HG03571 (cell line): Measurements from ENCODE around the gene DYNLL2.
"Not testable (repeated sequence)": the region's sequence is repeated elsewhere in the genome, so short reads cannot be mapped to it uniquely, and the experiment has no call there.

Experiments used
- ATAC-seq: cut with Tn5 transposase; IDR thresholded peaks from one replicate; pipeline ENCODE4 v1.9.1; 2021; ENCODE audit not compliant: unreplicated experiment

DYNLL2 gene

DNA sequence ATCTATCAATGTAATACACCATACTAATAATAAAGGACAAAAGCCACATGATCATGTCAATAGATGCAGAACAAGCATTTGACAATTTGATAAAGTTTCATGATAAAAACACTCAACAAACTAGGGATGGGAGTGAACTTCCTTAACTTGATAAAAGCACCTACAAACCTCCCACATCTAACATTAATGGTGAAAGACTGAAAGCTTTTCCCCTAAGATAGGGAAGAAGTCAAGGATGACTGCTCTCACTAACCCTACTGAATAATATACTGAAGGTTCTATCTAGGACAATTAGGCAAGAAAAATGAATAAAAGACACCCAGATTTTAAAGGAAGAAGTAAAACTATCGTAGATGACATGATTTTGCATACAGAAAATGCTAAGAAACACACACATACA, 10.4 kb upstream of the DYNLL2 start:
- no peak for ATAC-seq

DNA sequence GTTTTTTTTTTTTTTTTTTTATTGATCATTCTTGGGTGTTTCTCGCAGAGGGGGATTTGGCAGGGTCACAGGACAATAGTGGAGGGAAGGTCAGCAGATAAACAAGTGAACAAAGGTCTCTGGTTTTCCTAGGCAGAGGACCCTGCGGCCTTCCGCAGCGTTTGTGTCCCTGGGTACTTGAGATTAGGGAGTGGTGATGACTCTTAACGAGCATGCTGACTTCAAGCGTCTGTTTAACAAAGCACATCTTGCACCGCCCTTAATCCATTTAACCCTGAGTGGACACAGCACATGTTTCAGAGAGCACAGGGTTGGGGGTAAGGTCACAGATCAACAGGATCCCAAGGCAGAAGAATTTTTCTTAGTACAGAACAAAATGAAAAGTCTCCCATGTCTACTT, 10.0 kb upstream of the DYNLL2 start:
- ATAC-seq, result not testable (repeated sequence)

DNA sequence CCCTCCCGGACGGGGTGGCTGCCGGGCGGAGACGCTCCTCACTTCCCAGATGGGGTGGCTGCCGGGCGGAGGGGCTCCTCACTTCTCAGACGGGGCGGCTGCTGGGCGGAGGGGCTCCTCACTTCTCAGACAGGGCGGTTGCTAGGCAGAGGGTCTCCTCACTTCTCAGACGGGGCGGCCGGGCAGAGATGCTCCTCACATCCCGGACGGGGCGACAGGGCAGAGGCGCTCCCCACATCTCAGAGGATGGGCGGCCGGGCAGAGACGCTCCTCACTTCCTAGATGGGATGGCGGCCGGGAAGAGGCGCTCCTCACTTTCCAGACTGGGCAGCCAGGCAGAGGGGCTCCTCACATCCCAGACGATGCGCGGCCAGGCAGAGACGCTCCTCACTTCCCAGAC, 8.8 kb upstream of the DYNLL2 start:
- not testable (repeated sequence) for ATAC-seq

DNA sequence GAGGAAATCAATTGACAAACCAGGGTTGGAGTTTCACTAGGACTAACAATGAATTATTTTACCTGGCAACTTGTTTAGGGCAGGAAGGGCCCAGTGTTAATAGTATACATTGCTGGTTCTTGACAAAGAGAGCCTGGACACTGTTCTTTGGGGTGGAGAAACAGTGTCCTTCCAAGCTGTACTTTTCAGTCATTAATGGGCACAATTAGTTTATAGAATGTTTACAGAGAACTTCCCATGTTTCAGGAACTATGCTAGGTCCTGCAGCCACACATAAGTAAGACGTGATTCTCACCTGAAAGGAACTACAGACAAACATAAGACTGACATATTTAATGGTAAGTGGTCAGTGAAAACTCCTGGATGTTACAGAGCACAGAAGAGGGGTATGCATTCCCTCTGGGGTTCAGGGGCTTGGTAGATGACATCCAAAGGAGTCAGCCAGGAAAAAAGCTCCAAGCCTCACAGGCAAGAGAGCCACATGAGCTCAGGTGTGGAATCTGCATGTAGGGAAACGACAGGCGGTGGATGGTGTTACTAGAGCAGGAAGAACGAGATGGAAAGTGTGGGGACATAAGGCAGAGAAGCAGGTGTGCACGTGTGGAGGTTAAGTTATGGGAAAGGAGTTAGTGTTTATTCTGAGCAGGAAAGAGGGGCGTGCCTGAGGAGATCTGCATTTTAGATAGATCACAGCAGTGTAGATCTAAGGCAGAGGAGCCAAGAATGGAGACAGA, 3.8 kb upstream of the DYNLL2 start:
- ATAC-seq, result no peak

DNA sequence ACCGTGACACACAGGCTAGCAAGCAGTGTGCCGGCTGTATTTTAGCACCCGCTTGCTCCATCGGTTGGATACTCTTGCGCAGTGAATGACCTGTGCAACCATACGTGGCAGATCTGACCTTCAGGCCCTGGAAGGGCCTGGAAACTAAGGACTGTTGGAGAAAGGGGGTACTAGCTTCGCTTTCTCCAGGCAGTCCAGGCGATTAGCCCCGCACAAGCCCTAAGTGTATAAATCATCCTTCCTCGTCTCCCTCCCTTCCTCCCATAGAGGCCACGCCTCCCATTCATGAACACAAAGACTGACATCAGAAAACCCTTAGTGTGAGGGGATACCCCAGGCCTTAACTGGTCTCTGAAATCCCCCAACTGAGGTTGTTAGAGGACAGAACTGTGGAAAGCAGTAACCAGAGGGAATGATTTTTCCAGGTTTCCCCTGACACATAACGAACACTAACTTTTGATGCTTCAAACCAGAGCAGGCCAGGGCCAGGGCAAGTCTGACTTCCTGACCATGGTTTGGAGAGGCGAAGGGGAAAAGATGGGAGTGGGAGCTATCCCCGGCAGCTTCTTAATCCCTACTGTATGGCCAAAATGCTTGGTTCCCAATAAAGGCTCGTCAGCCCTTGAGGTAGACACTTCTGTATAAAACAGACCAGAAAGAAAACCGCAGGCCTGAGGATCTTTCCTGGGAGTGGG, 1.4 kb upstream of the DYNLL2 start:
- ATAC-seq, result no peak

DNA sequence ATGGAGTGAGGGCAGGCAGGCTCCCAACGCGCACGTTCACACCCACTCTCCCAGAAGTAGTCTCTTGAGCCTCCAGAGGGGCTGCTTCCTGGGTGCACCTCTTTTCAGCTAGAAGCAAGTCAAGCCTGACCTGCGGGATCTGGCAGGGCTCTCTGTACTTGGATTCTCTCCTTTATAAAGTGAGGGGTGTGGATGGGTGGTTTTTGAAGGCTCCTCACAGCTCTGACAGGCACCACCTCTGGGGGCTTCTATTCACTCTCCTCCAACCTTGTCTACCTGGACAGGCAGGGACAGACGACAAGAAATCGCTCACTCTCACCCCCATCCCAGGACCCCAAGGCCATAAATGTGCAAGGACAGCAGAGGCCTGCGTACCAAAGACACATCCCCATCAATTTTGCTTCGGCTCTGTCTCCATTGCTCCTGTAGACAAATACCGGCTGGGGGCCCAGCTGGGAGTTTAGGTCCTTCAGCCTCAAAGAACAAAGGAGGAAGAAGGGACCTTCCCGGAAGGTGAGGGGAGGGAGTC, 814 bp upstream of the DYNLL2 start:
- ATAC-seq, result no peak

DNA sequence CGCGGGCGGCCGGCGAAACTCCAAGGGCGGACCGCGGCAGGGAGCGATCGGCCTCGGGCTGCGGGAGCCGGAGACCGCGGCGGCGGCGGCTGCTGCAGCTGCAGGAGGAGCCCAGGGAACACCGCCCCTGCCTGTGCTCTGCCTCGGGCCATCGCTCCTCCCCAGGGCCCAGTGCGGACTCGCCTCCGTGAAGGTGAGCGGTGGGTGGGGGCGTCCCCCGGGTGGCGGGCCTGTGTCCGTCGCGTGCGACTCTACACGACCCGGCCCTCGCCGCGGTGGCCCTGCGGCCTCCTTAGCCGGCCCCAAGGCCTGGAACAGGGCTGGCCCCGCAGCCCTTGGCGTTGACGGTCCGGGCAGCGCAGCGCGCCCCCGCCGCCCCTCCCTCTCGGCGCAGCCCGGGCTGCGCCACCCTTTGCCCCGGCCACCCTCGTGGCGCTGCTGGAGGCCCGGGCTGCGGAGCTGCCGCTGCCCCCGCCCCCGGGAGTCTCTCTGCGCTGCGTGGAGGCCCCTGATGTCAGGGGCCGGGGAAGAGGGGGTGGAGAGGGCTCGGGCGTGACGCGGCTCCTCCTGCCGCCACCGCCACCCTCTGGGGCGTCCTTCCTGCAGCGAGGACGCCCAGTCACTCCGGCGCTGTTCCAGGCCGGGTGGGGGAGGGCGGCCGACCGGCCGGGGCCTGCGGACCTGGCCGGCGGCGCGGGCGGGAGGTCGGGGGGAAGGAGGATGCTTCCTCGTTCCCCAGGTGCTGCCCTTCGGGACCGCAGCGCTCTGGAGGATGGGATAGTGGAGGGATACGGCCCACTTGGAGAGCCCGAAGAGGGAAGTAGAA, 485 bp downstream of the DYNLL2 start:
- ATAC-seq, result peak; percentile 43

DNA sequence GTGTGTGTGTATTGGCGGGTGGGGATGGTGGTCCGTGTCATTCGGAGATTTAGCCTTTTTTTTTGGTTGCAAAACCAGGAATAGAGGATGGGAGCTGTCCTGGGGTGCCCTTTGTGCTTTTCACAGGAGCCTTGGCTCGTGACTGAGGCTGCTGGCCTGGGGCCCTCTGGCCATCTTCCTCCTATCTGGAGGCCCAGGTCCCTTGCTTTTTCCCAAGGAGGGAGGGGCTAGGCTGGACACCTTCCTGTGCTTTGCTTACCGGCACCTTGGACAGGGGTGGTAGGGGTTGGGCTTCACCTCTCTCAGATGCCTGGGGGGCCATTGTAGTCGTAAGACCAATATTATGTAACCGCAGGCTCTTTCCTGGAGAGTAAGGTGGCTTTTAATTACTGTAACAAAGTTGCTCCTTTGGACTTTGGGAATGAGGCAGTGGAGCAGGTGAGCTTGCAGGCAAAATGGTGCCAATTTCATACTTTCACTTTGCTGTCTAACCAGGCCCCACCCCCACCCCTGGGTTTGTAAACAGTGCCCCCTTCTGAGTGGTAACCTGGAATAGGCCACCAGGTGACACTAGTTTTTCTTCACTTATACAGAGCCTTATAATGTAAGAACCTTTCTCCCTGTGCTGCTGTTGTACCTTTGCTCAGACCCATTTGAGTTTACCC, 1.2 kb downstream of the DYNLL2 start:
- ATAC-seq, result no peak

DNA sequence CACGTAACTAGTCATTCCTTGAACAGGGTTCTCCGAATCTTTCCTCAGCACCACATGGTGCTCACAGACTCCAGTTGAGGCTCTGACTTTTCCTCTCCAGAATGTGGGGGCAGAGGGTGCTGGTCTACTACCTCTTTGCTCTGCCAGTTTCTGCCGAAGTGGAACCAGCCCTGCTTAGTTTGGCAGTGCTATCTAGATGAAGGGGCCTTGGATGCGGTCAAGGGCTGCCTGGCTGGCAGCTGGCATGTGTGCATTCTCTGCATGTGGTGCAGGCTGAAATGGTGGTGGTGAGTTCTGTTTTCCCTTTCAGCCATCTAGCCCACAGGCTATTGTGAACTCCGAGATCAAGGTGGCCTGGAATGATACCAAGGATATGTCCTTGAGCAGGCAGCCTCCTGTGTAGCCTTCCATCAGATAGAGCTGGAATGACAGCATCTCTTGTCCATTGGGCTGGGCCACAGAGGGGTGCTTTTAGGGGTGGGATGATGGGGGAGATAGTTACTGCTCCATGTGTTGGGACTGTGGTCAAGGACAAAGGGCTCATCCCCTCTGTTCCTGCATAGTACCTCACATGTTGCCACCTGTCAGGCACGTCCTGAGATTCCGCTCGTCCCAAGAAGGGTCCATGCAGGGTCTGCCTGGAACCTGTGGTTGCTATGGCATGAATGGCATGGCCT, 2.0 kb downstream of the DYNLL2 start:
- ATAC-seq, result no peak

DNA sequence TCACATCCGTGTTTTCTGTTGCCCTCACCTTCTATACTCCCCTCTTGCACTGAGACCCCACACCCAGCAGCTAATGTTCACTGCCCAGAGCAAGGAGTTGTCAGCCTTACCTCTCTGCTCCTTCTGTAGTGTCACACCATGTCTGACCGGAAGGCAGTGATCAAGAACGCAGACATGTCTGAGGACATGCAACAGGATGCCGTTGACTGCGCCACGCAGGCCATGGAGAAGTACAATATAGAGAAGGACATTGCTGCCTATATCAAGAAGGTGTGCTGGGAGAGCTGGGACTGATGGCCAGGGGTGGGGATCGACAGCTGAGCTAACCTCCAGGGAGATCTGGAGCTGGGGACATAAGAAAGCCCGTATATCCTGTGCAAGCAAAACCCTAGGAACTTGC, 3.7 kb downstream of the DYNLL2 start:
- ATAC-seq, result no peak

DNA sequence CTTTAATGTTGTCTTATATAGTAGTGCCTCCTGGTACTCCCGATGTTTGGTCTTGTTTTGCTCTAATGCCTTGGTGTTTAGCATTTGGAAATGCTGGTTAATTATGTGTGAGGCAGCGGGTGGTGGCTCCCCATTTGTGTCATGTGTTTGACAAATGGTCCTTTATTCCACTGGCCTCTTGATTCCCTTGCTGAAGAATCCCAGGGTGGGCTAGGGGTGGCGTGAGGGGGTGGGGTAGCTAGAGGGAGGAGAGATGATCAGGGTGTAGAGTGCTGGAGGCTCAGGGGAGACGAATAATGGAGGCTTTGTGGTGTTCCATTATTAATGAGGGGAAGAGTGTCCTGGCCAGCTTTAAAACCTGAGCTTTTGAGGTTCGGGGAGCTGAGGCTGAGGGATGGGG, 5.4 kb downstream of the DYNLL2 start:
- no peak for ATAC-seq

DNA sequence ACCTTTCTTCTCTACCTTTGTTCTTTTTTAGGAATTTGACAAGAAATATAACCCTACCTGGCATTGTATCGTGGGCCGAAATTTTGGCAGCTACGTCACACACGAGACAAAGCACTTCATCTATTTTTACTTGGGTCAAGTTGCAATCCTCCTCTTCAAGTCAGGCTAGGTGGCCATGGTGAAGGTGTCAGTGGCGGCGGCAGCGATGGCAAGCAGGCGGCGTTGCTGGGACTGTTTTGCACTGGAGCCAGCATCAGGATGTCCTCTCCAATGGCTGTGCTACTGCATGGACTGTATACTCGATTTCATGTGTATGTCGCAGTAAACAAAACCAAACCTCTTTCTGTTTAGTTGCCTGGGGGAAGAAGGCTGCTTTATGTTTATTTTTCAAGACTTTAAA, 5.9 kb downstream of the DYNLL2 start:
- ATAC-seq, result no peak

DNA sequence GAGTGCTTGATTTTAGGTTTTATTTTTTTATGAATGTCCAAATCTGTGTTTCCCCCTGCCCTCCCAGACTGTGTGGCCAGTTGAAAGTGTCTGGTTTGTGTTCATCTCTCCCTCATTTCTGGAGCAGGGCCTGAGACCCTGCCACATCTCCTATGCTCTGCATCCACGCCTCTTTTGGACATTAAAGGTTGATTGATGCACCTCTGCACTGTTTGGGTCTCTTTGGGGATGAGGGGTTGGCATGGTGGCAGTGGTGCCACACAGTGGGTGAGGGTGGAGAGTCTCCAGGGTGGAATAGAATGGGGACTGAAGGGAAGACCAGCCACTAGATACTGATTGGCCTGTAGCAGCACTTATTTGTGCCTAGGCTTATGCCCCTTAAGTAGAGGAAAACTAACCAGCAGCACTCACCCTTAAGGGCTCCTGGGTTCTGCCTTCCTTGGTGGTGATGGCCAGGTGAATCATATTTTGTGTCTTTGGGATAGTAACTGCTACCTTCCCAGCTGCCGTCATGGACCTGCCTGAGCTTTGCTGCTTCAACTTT, 7.9 kb downstream of the DYNLL2 start:
- no peak for ATAC-seq

DNA sequence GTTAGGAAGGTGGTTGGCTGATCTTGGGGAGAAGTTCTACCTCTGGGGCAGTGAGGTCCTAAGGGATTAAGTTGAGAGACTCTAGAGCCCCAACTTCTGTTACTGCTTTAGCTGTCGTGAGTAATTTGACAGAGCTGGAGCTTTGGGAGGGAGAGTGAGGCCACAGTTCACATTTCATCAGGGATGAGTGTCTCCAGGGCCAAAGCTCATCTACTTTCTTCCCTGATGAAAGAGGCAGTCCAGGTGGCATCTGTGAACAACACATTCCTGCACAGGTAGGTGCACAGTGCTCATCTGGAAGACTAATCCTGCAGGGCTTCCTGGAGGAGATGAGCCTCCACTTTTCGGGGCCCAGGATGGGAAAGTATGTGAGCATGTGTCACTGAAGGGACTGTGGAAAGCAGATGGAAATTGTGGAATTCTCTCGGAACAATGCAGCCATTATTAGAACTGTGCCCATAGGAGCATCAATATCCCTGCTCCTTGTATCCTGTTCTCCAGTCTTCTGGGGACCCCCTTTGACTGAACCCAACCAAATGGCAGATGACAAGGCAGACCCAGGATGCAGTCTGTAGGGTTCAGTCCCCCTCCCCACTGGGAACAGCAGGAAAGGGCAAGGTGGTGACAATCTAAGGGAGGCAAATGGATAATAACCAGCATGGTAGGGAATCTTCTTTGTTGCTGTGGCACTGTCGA, 9.0 kb downstream of the DYNLL2 start:
- no peak for ATAC-seq

DNA sequence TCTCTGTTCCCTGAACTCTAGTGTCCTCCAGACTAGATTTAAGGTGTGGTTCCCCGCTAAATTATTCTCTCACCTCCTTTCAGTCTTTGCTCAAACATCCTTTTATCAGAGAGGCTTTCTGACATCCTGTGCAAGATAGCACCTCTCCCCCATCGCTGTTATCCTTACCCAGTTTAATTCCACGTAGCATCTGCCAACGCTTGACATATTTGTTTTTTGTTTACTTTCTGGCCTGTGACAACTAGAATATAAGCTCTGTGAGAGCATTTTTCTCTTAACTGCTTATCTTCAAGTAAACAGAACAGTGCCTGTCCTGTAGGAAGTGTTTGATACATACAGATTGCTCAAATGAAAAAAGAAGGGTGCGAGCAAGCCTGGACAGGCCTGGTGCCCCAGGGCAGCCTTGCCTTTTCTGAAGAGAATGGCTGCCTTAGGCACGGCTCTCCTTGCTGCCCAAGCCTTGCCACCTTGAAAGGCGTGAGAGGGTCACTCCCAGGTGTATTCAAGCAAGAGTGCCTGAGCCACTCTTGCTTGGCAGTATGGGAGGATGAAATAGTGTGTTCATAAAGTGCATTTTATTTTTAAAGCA, 9.7 kb downstream of the DYNLL2 start:
- ATAC-seq, result no peak

DNA sequence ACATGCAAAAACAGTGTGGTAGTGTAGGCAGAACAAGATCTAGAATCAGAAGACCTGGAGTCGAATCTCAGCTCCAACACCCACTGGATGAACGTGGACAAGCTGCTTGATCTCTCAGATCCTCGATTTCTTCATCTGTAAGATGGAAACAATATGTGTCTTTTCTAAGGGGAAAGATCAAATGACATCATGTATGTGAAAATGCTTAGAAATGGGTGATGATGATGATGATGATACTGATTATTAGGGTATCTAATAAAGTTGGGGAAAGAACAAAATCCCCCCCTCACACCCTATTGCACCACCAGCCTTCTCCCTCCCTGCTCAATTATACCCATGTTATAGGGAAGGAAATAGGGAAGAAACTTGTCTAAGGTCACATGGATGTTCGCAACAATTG, 10.9 kb downstream of the DYNLL2 start:
- no peak for ATAC-seq

DNA sequence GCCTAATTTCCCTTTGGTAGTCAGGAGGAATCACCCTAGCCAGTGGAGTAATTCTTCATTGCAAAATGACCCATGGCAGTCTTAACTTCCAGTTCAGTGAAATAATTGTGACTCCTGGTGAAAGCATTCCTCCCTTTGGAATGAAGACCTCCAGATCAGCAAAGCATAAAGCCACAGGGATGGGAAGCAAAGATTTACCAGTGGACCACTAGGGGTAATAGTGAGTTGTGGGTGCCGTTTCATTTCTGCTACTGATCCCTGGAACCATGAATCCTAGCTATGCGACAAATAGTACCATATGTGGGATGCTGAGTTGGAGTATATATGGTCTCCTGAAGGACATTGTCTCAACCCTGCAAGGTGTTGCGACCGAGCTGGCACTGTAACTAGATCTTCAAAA, 13.7 kb downstream of the DYNLL2 start:
- ATAC-seq, result no peak

DNA sequence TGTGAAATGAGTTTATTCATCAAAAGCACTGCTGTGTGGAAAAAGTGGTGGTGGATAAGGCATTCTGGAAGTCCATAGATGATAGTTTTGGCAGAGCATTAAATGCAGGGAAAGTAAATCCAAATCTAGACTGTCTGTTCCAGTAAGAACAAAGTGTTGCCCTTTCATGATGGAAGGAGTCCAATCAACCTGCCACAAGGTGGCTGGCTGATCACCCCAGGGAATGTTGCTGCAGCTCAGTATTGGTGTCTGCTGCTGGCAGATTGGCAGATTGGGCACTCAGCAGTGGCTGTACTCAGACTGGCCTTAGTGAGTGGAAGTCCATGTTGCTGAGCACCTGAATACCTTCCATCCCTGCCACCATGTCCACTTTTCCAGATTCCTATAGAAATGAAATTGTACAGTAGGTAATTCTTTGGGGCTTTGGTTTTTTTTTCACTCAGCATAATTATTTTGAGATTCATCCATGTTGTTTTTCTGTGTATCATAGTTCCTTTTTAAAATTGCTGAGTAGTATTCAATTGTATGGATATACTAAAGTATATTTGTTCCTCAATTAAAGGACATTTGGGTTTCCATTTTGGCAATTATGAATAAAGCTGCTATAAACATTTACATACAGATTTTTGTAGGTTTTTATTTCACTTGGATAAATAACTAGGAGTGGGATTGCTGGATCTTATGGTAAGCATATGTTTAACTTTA, 14.3 kb downstream of the DYNLL2 start:
- ATAC-seq, result no peak

DNA sequence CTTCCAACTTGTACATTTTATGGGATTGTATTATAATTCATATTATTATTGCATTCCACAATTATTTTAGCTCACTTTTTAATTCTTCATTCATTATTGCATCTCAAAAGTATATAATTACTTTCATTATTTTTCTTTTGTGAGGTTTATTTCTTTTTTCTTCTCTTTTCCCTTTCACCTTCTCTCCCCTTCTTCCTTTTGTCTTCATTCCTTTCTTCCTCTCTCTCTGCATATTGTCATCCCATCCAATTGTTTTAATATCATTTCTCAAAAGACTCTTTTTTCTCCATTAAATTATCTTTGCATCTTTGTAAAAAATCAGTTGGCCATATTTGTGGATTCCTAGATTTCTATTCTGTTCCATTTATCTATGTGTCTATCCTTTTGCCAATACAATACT, 17.3 kb downstream of the DYNLL2 start:
- no peak for ATAC-seq
